Stimulated activated CD4-positive, alpha-beta T cell treated with anti-CD3 and anti-CD28 coated beads, Interleukin-2, amount 100 ng/mL, for 4 hours (primary cell): ENCODE measurements around the gene ALDH1A1.

Experiments
- DNase-seq: peaks from one replicate; pipeline ENCODE4 v3.0.0-alpha.2; 2020; ENCODE audit warnings: low read depth

ALDH1A1 gene

DNA sequence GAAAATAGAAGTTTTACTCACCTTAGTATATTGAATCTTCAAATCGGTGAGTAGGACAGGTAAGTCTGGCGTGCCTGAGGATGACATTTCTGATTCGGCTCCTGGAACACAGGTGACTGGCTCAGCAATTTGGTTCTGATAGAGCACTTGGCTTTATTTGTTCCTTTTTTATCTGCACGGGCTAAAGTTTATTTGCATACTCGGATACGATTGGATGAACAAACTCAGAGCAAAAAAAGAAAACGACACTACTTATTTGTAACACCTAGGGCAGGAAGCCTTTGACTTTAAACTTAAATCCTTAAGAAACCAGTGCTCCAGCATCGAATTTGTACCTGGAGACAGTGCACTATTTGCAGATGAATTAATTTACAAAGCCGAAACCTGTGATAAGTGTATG is at the start of gene ALDH1A1:
TSS of gene ALDH1A1 (minus strand) at position 140 of the 400 bp plus-strand sequence. CDS start at position 87, 53 bp downstream.
- DNase-seq, result no peak

DNA sequence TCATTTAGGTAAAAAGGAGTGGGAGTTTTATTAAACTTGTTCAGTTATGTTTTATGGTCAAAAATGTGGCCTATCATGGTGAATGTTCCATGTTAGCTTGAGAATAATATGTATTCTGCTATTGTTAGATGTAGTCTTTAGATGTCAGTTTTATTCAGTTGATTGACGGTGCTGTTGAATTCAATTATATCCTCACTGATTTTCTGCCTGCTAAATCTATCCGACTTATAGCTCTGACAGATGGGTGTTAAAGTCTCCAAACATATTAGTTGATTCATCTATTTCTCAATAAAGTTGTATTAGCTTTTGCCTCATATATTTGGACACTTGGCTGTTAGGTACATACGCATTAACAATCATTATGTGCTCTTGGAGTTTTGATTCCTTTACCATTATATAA is 49.0 kb upstream of the ALDH1A1 start:
- DNase-seq, result no peak

GRCh38 chr9:72998363-72998762 is 45.5 kb upstream of the ALDH1A1 start:
- no peak for DNase-seq

DNA sequence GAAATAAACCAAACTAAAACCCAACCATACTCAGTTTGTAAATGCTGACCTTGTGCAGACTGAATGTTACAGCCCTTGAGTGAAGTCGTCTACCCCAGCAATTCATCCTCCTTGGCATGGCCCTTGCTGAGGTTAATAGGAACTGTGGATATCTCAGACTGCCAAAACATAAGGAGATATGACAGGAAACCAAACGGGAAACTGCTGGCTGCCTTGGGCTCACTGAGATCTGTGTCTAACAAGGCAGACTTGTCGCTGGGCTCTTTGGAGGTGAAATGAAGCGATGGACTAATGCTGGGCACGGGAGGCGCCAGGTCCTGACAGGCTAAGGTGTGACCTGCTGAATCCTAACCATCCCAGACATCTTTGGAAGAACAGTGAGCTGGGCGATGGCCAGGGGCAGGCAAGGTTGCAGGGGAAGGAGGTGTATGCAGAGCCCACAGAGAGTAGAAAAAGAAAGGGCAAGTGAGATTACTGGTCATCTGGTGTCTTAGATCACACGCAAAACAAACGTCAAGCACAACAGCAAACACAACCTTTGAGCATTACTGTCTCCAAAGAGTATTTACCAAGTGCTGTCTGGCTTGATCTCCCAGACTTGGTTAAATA is 44.6 kb upstream of the ALDH1A1 start:
- no peak for DNase-seq

GRCh38 chr9:72996684-72997314 is 43.9 kb upstream of the ALDH1A1 start:
- no peak for DNase-seq

- DNase-seq, result no peak
Observed at GRCh38 chr9:72996114-72996513, 43.3 kb upstream of the ALDH1A1 start.

DNA sequence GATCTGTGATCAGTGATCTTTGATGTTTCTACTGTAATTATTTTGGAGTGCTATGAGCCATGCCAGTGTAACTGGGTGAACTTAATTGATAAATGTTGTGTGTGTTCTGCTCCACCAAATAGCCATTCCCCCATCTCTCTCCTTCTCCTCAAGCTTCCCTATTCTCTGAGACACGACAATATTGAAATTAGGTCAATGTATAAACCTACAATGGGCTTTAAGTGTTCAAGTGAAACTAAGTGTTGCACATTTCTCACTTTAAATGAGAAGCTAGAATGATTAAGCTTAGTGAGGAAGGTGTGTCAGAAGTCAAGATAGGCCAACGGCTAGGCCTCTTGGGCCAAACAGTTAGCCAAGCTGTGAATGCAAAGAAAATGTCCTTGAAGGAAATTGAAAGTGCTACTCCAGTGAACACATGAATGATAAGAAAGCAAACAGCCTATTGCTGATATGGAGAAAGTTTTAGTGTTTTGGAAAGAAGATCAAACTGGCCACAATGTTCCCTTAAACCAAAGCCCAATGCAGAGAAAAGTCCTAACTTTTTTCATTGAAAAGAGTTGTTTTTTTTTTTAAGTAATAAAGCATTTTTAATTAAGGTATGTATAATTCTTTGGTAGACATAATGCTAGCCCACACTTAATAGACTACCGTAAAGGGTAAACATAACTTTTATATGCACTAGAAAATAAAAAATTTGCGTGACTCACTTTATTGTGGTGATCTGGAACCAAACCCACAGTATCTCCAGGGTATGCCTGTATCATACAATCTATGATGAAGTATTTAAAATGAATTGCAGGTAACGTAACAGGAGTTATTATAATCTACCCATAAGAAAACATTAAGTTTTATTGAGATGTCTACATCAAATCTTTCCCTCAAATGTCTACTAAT is 42.5 kb upstream of the ALDH1A1 start:
- DNase-seq, result no peak

- no peak for DNase-seq
Observed at GRCh38 chr9:72991772-72992171, 38.9 kb upstream of the ALDH1A1 start.

DNA sequence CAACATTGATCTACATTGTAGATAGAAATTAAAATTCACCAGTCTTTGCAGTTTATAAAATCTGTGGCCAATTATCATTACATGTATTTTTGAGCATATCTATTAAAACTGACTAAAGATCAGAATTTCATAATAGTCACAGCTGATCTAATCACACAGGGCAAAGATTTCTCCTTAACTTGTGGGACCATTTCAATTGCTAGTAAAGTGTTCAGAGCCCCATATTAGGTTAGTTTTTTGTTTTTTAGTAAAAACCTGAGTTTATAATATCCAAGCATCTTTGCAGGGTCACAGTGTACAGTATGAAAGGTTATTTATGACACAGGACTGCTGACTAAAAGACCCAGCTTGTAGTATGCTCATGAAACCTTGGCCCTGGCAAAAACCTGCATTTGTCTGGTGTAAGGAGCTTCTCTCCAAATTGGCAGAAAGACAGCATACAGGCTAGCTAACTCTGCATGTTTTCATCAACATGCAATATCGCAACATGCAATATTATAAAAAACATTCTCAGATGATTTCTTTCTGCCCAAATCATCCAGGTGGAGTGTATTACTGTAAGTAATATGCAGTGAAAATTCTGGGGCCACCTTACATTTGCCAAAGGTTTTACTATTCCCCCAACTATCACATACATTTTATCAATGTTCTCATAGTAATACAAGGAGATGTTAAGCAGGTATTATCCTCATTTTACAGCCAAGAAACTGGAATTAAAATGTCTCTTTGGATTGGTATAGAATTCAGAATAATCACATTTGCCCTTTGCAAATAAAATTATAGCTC is 37.7 kb upstream of the ALDH1A1 start:
- DNase-seq, result no peak

- DNase-seq, result no peak
Observed at GRCh38 chr9:72986522-72987116, 33.8 kb upstream of the ALDH1A1 start.

DNA sequence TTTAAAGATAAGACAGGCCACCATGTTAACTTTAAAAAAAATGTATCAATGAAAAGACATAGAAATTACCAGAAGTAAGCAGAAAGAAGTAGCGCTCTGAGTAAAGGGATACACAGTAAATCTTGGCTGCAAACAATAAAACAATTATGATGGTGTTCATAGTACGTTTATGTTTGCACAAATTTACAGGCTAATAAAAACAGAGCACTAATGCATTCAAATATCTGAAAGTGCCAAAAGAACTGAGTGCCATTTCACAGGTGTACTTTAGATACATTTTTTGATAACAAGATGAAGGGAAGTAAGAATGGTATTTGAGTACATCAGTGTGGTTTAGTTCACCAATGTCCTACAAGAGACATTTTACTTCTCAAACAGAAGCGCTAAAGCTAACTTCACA is 32.9 kb upstream of the ALDH1A1 start:
- no peak for DNase-seq

DNA sequence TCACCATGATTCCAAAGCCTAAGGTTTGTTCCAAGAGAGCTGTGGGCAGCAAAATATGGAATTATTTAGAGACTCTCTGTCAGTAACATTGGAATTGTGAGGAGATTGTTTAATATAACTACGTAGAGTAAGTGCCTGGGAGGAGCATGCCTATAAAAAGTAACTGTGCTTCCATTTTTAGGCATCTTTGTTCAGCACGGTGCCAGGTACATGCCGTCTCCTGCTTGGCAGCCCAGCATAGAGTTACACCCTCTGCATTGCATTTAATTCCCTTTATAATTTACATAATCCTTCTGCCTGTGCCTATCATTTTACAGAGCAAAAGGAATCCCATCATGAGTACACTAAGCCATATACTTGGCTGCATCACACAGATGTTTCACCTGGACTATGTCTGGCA is 32.1 kb upstream of the ALDH1A1 start:
- no peak for DNase-seq

DNA sequence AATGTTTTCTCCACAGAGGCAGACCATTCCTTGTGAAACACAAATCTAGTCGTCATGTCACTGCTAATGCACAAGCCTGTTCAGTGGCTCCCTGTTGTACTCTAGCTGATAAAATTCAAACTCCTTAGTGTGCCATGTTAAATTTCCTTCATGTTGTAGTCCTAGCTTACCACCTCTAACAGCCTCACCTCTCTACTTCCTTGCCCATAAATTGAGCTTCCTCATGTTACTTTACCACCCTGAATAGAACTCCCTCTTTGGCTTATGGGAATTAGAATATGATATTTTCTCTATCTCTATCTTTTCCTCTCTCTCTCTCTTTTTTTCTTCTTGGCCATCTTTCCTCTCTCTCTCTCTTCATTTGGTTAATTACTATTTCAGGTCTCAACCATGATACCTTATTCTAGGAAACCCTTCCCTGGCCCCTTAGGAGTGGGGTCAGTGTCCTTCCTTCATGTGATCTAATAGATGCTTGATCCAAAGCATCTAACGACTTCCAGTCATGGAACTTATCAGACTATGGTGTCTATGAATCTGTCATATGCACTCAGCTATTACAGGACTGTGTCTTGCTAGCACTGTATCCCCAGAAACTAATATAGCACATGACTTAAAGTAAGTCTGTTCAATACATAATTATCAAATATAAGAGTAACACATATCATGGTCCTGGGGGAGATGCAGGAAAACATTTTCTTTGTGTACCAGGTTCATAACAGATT is 31.5 kb upstream of the ALDH1A1 start:
- DNase-seq, result no peak

DNA sequence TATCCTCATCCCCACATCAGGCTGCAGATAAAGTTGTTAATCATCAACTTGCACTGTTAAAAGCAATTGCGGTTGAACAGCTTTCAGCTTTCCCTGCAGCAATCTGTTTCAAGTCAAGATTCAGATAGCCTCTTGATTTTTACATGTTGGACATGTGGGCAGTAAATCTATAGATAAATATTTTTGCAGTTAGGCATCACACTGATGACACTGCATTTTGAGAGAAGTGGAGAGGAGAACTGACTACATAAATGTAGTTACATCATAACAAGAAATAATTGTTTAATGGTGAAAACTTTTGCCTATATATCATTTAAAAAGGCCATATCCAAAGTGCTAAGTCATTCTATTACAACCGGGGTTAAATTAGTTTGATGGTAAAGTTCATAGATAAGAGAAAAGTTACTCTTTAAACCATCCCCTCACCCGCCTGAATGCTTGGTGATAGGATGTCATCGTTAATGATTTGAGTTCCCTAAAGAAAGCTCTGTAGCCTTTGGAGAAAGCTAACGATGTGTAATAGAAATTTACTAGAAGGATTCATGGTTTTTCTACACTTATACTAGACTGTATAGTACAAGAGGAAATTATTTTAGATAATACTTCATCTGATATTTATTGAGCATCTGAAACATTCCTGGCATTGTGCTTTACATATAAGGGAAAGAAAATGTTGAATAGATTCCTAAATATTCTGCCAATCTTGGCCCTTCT is 30.8 kb upstream of the ALDH1A1 start:
- no peak for DNase-seq

DNA sequence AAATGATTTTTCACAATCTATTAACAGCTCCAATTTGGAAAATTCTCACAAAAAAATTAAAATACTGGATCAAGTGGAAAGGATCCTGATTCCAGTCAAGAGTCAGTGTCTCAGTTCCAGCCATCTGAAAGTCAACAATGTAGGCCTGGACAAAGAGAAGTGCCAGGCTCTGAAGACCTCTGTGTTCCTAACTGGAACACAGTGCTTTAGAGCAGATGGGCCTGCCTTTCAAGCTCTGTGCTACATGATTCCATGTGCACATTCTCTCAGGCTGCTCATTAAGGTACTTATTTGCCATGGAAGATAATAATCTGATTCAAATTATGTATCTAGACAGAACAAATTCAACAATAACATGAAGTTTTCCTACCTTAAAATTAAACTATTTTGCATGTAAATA is 30.2 kb upstream of the ALDH1A1 start:
- DNase-seq, result no peak

GRCh38 chr9:72982146-72982799 is 29.4 kb upstream of the ALDH1A1 start:
- DNase-seq, result no peak

- no peak for DNase-seq
Observed at GRCh38 chr9:72981433-72981832, 28.6 kb upstream of the ALDH1A1 start.

- no peak for DNase-seq
Observed at GRCh38 chr9:72980600-72981265, 27.9 kb upstream of the ALDH1A1 start.

- DNase-seq, result no peak
Observed at GRCh38 chr9:72980183-72980582, 27.3 kb upstream of the ALDH1A1 start.
